AG04449 (cell line): ENCODE measurements around the gene SPI1.

Experiments
- CTCF ChIA-PET: fragments of 350-600 bp; formaldehyde crosslinking; extraction: SDS; loops from one replicate; lab custom pipeline; 2021; ENCODE audit warnings: antibody characterized with exemption; lab: Yijun Ruan, JAX
- POLR2A ChIA-PET: fragments of 400-600, 350-600 bp; formaldehyde crosslinking; extraction: SDS; loops from one replicate; lab custom pipeline; 2020; ENCODE audit warnings: antibody characterized with exemption, inconsistent platforms; lab: Yijun Ruan, JAX
- DNase-seq: peaks from one replicate; pipeline ENCODE4 v3.0.0-alpha.2; 2010; ENCODE audit warnings: low read depth, low spot score
- H3K4me3 ChIP-seq: 2 replicates; pipeline ENCODE4 v1.5.1; 2011; ENCODE audit warnings: low read depth, mild to moderate bottlenecking, control low read depth, low read length
- TF ChIP-seq, protein P1 (sequence below): IDR thresholded peaks from one replicate; pipeline ENCODE4 v1.5.1; 2011; ENCODE audit warnings: mild to moderate bottlenecking, moderate library complexity, low read length, control low read depth, inconsistent platforms; ENCODE audit not compliant: insufficient read depth; ENCODE audit errors: missing control alignments

Gene SPI1

DNA sequence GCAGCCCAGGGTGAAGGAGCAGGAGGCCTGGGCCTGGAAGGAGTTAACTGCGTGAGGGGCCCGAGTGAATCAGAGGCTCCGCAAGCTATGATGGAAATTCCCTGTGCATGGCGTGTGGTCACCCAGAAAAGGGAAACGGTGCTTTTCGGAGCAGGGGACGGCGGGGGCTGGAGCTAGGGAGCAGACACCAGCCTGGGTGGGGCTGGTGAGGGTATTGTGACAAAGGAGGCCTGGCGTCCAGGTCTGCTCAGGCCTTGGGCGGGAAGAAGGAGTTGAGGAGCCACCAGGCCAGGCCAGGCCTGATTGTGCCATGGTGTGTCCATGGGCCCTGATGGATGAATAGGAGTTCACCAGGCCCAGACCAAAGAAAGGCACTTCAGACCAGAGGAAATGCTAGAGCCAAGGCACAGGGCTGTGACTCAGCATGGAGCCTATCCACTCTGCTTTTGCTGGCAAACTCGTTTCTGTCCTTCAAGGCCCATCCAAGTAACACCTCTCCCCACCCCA lies 12.8 kb upstream of the SPI1 start:
- ChIA-PET CTCF (interaction anchor here (1.1 to 8.3 kb wide), 6 partner anchors 12 to 36 kb away, joined by 3 to 123 read pairs (median 6); partner anchors contain the start of gene SPI1), POLR2A (interaction anchor here (1.3 kb wide), 1 partner anchor 9 kb away, joined by 3 read pairs; no protein-coding TSS in a partner anchor)

DNA sequence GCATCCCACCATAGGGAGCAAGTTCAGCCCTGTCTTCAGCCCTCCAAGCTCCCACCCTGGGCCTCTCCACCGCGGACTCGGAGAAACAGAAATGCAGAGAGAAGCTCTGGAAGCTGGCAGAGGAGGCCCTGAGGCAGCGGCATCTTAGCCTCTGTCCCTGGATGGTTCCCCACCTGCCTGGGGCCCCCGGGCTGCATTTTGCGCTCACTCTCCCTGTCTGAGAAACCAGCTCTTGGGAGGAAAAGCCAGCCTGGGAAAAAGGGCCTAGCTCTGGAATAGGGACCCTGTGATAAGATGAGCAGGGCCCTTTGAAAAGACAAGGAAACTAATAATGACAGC lies 12.0 kb upstream of the SPI1 start:
- ChIA-PET CTCF (interaction anchor here (2.7 to 8.3 kb wide), 3 partner anchors 17 to 22 kb away, joined by 7 to 123 read pairs (median 35); no protein-coding TSS in a partner anchor), POLR2A (interaction anchor here (1.3 kb wide), 1 partner anchor 10 kb away, joined by 3 read pairs; no protein-coding TSS in a partner anchor)
- DNase-seq = no peak
- TF ChIP-seq, protein P1, sequence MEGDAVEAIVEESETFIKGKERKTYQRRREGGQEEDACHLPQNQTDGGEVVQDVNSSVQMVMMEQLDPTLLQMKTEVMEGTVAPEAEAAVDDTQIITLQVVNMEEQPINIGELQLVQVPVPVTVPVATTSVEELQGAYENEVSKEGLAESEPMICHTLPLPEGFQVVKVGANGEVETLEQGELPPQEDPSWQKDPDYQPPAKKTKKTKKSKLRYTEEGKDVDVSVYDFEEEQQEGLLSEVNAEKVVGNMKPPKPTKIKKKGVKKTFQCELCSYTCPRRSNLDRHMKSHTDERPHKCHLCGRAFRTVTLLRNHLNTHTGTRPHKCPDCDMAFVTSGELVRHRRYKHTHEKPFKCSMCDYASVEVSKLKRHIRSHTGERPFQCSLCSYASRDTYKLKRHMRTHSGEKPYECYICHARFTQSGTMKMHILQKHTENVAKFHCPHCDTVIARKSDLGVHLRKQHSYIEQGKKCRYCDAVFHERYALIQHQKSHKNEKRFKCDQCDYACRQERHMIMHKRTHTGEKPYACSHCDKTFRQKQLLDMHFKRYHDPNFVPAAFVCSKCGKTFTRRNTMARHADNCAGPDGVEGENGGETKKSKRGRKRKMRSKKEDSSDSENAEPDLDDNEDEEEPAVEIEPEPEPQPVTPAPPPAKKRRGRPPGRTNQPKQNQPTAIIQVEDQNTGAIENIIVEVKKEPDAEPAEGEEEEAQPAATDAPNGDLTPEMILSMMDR = no peak
- H3K4me3 ChIP-seq = no peak overlapping the region

More for the DNA sequence above, 12.8 kb upstream of the SPI1 start:
- no peak for DNase-seq
- H3K4me3 ChIP-seq = no peak overlapping the region
- TF ChIP-seq, protein P1 = no peak

DNA sequence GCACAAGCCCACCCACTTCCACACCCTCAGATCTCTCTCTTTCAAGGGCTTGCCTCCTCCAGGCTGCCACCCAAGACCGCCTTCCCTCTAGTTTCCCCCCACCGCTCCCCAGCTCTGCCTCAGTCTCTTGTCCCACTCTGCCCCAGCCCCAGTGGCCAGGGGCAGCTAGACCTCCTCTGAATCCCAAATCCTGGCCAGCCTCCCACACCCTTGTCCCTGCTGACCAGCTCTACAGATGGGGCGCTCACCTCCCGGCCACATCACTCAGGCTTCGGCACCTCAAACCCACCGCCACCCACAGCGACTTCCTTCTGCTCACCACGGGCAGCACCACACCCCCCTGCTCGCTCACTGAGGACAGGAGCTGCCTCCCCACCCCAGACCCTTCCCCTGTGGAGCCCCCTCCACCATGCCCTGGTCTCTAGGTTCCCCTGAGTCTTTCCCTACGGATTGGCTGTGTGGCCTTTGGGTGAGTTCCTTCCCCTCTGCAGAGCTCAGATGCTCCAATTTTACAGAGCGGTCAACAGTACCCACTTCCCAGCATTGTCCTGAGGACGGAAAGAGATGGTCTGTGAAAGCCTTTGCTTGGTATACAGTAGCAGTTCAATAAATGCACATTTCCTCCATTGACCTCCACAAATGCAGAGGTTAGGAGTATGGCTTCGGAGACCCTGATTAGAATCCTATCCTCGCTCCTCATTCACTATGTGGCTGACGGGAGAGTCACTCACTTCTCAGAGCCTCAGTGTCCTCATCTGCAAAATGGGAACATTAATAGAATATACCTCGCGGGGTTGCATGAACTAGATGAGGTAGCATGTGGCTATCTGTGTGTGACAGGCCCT lies 11.5 kb upstream of the SPI1 start:
- CTCF ChIA-PET = interaction anchor here (0.9 to 8.3 kb wide), 5 partner anchors 17 to 31 kb away, joined by 3 to 123 read pairs (median 7); no protein-coding TSS in a partner anchor

DNA sequence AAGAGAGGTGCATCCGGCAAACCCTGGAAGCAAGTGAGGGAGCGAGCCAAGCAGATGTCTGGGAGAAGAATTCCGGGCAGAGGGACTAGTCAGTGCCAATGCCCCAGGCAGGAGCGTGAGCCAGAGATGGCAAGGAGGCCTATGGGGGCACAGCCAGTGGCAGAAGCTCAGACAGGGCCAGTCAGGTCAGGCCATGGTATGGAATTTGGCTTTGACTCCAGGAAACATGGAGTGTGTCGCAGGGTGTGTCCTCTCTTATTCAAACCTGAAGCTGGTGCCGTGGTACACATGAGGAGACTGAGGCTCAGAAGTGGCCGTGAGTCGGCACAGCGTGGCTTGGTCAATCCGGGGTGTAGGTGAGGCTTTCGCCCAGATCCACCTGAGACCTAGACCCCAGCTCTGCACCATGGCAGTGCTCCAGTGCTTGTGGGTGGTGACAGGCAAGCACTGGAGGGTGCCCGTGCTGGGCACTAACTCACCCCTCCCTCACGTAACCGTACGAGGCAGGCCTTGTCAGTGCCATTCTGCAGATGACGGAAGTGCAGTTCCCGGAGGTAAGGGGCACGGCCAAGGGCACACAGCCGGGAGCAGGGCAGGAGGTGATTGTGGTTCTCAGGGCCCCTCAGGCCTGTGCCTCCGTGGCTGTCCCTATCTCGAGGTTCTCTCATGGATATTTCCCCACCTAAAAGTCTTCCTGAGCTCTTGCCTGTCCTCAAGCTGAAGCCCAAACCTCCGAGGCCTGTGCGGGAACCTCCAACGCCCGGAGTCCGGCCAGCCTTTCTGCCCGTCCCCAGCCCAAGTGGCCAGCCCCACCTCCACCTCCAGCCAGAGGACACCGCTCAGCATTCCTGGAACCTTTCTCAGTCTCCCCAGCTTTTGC lies 10.6 kb upstream of the SPI1 start:
- no peak overlapping the region for H3K4me3 ChIP-seq
- TF ChIP-seq, protein P1 = no peak
- CTCF ChIA-PET = interaction anchor here (0.9 to 8.3 kb wide), 7 partner anchors 13 to 30 kb away, joined by 3 to 123 read pairs (median 6); no protein-coding TSS in a partner anchor
- POLR2A ChIA-PET = no interaction called here
- DNase-seq = no peak

More for the DNA sequence above, 11.5 kb upstream of the SPI1 start:
- DNase-seq = no peak
- POLR2A ChIA-PET = interaction anchor here (1.3 kb wide), 1 partner anchor 10 kb away, joined by 3 read pairs; no protein-coding TSS in a partner anchor
- TF ChIP-seq, protein P1 = no peak
- no peak overlapping the region for H3K4me3 ChIP-seq

DNA sequence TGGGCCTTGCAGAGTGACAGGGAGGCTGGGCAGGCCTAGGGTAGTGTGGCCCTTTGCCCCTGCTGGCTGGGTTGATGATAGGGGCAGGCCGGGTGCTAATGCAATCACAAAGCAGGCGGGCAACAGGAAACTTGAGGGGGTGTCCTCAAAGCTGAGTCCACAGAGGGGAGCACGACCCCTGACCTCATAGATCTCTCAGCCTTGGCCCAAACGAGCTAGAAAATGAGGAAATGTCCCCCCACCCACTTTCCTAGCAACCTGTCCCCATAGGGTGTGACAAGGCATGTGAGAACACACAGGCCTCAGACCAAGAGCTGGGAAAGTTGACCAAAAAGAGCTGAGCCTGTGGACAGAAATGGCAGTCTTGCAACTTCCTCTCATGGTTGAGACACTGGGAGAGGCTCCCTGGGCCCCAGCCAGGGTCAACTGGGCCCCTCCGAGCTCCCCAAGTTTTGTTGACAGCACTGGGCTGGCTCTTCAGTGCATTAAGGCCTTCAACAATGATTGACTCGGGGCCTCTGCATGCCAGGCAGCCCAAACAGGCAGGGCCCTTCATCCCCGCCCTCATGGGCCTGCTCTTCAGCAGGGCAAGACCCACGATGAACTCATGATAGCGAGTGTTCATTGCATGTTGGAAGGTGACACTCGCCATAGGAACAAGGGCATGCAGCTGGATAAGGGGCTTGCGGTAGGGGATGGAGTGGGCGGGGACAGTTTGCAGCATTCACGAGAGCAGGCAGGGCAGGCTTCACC lies 9.8 kb upstream of the SPI1 start:
- ChIA-PET CTCF (interaction anchor here (0.7 to 8.3 kb wide), 7 partner anchors 14 to 58 kb away, joined by 4 to 123 read pairs (median 4); no protein-coding TSS in a partner anchor), POLR2A (no interaction called here)
- H3K4me3 ChIP-seq = no peak overlapping the region
- DNase-seq = no peak
- TF ChIP-seq, protein P1 = no peak
